Thyroid gland (tissue), 4 donors: ENCODE results near the gene OTOS.

ENCODE experiments used
- CTCF ChIP-seq, 6 experiments: fragments of 200-600 bp in 3 of 6; fragments of 450-650 bp in 3 of 6; sonication (generic) in 3 of 6; IDR thresholded peaks; one replicate each; pipeline ENCODE4 v1.5.1; 2016 to 2019; ENCODE audit warnings: antibody characterized with exemption in 6 of 6, mild to moderate bottlenecking in 2 of 6, inconsistent platforms in 1 of 6, moderate library complexity in 1 of 6
- POLR2A ChIP-seq, 2 donors: fragments of 450-650 bp; IDR thresholded peaks; one replicate each; pipeline ENCODE4 v1.6.1; 2017; ENCODE audit warnings: antibody characterized with exemption in 2 of 2, mild to moderate bottlenecking in 2 of 2, moderate library complexity in 1 of 2

- TF ChIP-seq CTCF (IDR thresholded peaks at IDR 0.05) (no peak), POLR2A (IDR thresholded peaks at IDR 0.05) (no peak)
Measured at GRCh38 chr2:240125742-240126141, 14.7 kb downstream of the OTOS start.
